Measurements from ENCODE around the gene SEC61A2.
"Not testable (repeated sequence)": the region's sequence is repeated elsewhere in the genome, so short reads cannot be mapped to it uniquely, and the experiment has no call there.

Gene SEC61A2

DNA sequence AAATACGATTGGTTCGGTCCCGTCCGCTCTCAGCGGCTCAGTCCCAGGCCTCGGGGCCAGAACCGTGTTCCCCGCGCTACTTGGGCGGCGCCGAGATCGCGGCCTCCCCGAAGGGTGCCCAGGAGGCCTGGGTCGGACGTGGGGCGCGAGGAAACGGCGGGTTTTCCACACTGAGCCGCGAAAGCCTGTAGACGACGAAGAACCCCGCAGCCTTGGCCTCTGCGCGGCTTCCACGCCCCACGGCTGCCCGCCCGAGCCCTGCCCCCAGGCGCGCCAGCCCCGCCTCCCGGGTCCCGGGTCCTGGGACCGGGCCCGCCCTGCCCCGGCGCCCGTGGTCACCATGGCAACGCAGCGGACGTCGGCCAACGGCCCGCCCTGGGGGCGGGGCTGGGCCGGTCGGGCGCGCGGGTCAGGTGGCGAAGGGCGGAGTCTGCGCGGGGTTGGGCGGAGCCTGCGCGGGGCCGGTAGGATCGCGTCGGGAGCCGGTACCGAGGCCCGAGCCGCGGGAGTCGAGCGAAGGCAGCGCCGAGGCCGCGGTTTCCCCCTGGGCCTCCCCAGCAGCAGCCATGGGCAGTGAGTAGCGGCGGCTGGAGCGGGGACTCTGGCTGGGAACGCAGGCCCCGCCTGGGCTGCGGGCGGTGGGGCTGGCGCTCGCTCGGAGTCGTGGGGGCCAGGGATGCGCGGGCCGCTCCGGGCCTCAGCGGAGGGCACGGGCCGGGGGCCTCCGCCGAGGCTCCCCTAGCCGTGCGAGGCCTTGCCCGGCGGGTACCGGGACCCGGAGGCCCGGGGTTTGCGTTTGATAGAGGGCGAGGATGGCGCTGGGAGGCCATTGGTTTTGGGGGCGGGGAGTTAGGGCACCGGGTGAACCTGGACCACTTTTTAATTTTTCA, at the start of gene SEC61A2:
TSS of gene SEC61A2 (plus strand) at position 456 of the 890 bp plus-strand sequence. CDS start at position 567, 111 bp downstream.
- peak; percentile 82 to 87 for DNase-seq

GRCh38 chr10:12081470-12081869, 48.0 kb upstream of the SEC61A2 start:
- DNase-seq: no peak

- DNase-seq: no peak
Measured at GRCh38 chr10:12081879-12082557, 47.5 kb upstream of the SEC61A2 start.

DNA sequence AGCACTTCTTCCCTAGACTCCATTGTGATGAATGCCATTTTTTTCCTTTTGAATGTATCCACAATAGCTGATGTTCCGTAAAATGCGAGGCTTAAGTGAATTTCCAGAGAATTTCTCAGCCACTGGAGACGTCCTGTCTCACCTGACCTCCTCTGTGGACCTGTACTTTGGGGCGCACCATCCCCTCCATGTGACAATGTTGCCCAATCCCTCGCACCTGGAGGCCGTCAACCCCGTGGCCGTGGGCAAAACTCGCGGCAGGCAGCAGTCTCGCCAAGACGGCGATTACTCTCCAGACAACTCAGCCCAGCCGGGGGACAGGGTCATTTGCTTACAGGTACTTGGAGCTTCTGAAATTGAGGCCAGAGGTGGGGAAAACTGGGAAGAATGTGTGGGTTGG, 40.6 kb upstream of the SEC61A2 start:
- DNase-seq: no peak

- DNase-seq: no peak
Measured at GRCh38 chr10:12091421-12091820, 38.1 kb upstream of the SEC61A2 start.

GRCh38 chr10:12097361-12097760, 32.1 kb upstream of the SEC61A2 start:
- not testable (repeated sequence) for DNase-seq

DNA sequence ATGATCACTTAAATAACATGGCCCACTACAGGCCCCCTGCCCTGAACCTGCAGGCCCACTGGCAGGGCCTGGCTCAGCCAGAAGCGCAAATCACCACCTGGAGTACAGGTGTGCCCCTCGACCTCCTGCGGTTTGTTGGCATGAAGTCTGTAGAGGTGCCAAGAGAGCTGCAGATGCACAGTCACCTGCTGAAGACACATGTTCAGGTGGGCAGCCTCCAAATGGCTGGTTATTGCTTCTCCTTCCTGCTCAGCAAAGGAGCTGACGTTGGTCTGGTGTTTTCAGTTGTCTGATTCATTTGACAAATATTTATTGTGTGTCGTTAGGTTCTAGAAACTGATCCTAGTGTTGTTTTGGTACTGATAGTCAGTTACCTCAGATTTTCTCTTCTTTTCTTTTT, 31.7 kb upstream of the SEC61A2 start:
- DNase-seq: peak; percentile 71 to 93

- DNase-seq: no peak
Measured at GRCh38 chr10:12098966-12099365, 30.5 kb upstream of the SEC61A2 start.

- no peak for DNase-seq
Measured at GRCh38 chr10:12103802-12104201, 25.7 kb upstream of the SEC61A2 start.

DNA sequence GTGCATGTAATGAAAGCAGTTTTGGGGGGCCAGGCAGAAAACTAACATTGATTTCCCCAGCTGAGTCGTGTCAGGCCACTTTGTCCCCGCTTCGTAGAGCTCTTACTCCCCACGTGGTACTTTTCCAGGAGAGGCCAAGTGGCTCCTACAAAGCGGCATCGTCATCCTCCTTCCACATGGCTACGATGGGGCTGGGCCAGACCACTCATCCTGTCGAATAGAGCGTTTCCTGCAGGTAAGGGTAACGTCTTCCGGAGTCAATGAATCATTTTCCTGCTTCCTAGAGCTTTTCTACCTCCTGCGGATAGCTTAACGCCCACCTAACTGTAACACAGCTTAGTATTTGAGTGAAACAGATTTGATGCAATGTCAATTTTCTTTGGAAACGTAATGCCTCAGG, 21.7 kb upstream of the SEC61A2 start:
- DNase-seq: no peak

DNA sequence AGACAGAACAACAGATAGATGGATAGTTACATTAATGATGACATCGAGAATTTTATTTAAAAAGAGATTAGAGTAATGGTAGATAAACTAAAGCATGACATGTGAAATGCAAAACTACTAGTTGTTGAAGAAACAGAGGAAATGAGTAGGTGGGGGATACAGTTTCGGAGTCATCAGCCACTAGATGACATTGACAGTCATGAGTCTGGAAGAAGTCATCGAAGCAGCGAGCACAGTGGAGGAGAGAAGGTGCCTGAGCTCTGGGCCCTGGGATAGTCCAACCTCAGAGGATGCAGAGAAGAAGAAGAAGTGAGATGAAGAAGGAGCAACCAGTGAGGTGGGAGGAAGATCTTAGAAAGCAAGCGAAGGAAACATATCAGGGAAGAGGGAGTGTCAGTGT, 20.2 kb upstream of the SEC61A2 start:
- DNase-seq: no peak

- DNase-seq: no peak
Measured at GRCh38 chr10:12111528-12111927, 17.9 kb upstream of the SEC61A2 start.

DNA sequence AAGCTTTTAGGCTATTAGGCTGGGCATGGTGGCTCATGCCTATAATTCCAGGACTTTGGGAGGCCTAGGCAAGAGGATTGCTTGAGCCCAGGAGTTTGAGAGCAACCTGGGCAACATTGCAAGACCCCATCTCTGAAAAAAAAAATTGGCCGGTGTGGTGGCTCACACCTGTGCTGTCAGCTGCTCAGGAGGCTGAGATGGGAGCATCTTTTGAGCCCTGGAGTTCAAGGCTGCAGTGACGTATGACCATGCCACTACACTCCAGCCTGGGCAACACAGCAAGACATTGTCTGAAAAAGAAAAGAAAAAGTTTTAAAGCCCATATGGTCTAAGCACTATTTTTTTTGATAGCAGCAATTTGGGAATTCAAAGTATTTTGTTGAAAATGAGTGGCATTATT, 15.8 kb upstream of the SEC61A2 start:
- no peak for DNase-seq

GRCh38 chr10:12121673-12122072, 7.8 kb upstream of the SEC61A2 start:
- no peak for DNase-seq

- DNase-seq: peak; percentile 34 to 59
Measured at GRCh38 chr10:12130237-12130872, 878 bp downstream of the SEC61A2 start.

DNA sequence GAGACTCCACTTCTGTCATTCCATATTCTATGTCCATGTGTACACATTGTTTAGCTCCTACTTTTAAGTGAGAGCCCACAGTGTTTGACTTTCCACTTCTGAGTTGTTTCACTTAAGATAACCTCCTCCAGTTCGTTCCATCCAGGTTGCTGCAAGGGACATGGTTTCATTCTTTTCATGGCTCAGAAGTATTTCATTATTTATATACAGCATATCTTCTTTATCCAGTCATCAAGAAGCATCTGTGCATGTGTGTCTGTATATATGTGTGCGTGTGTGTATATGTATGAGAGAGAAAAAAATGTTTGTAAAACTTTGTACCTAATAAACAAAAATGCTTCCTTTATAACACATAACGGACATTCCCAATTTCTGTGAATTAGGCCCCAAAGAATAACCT, 6.2 kb downstream of the SEC61A2 start:
- DNase-seq: no peak

GRCh38 chr10:12140038-12140437, 10.6 kb downstream of the SEC61A2 start:
- DNase-seq: no peak

DNA sequence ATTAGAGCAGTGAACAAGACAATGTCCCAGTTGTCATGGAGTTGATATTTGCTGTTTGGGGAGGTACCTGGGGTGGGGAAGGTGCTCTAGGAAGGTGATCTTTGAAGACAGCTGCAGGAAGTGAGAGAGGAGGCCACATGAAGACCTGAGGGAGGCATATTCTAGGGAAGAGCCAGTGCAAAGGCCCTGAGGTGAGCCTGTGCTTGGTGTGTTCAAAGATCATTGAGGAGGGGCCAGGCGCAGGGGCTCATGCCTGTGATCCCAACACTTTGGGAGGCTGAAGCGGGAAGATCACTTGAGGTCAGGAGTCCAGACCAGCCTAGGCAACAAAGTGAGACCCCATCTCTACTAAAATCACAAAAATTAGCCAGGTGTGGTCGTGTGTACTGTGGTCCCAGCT, 15.1 kb downstream of the SEC61A2 start:
- no peak for DNase-seq

DNA sequence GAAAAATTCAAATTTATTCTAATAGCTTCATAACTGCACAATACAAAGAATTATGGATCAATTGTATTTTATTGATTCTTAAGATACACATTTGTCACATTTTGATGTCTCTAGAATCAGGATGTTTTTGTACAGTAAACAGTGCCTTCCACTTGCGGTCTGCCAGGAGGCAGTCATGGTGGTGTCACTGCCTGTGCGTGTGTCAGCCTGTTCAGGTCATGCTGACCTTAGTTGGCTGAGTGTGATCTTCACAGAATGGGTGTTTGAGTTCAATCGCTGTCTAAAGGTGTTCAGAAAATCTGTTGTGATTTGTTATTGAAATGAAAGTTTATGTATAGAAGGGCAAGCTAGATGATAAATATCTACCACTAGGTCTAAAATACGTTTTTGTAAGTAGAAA, 20.7 kb downstream of the SEC61A2 start:
- no peak for DNase-seq

DNA sequence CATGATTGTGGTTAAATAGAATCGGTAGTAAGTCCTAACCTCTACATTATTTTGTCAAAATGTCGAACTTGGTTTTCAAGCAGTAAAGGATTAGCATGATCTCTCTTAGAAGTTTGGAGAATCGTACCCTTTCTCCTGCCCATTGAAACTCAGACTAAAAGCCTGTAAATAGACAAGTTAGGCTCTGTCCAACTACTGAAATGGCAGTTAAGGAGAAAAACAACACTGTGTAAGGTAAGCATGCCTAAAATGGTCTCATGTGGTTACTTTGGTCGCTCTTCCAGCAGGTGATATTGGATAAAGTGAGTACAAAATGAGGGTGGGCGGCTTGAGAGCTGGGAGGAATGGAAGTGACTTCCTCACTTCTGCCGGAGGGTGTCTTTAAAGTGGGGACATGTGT, 25.0 kb downstream of the SEC61A2 start:
- DNase-seq: no peak

GRCh38 chr10:12156367-12157123, 27.1 kb downstream of the SEC61A2 start:
- DNase-seq: no peak

DNA sequence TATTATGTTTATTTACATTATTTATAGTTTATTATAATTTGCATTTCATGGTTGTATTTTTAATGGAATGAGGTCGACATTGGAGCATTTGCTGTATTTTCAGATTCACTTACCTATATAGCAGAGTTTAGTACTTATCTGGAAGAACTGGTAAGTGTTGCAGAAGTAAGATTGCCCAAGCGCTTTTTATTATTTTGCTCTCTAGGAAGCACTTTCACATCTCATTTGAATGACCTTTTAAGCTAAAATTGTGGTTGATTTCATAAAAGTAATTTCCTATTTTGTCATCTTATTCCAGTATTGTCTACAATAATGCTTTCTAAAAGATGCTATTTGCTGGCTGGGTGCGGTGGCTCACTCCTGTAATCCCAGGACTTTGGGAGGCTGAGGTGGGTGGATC, 28.6 kb downstream of the SEC61A2 start:
- no peak for DNase-seq

DNA sequence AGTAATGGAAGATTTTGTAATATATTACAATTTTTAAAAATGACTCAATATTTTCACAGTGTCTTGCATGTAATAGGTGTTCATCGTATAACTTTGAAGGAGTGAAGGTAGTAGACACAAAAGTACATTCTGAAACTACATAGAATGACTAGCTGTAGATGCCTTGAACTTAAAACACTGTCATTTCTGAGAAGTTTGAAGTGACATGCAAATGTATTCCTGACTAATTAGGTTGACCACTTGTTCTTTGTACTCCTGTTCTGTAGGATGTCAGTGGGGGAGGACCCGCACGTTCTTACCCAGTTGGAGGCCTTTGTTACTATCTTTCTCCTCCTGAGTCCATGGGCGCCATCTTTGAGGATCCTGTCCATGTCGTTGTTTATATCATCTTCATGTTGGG, 31.2 kb downstream of the SEC61A2 start:
- no peak for DNase-seq

Measured in NCI-H2081 (cell line).